Endodermal cell (in vitro differentiated cells): ENCODE results near the gene FAM168A. TPM values are rescaled to one million over a fixed set of nuclear protein-coding genes. Genes with fewer than 3 reads are reported as not detected.

ENCODE experiments used
- DNase-seq: peaks from one replicate; pipeline ENCODE4 v3.0.0-alpha.2; 2017
- H3K27ac ChIP-seq: 2 replicates; pipeline ENCODE4 v1.5.1; 2013; ENCODE audit warnings: mild to moderate bottlenecking, low read depth, low read length, moderate library complexity
- H3K27me3 ChIP-seq: 2 replicates; pipeline ENCODE4 v1.6.1; 2013; ENCODE audit warnings: mild to moderate bottlenecking, low read length, moderate library complexity; ENCODE audit not compliant: insufficient read depth, control insufficient read depth, poor library complexity, severe bottlenecking
- H3K36me3 ChIP-seq: 2 replicates; pipeline ENCODE4 v1.7.0; 2013; ENCODE audit warnings: mild to moderate bottlenecking, low read length, moderate library complexity; ENCODE audit not compliant: control insufficient read depth, insufficient read depth
- H3K4me1 ChIP-seq: one replicate; pipeline ENCODE4 v1.7.0; 2013; ENCODE audit warnings: low read length; ENCODE audit not compliant: control insufficient read depth, insufficient read depth
- H3K4me3 ChIP-seq: 2 replicates; pipeline ENCODE4 v1.5.1; 2013; ENCODE audit warnings: mild to moderate bottlenecking, low read length, moderate library complexity
- H3K9ac ChIP-seq: 2 replicates; pipeline ENCODE4 v1.6.1; 2013; ENCODE audit warnings: mild to moderate bottlenecking, low read length, moderate library complexity; ENCODE audit not compliant: poor library complexity, severe bottlenecking; ENCODE audit errors: extremely low read depth
- H3K9me3 ChIP-seq: 2 replicates; pipeline ENCODE4 v1.6.1; 2013; ENCODE audit warnings: mild to moderate bottlenecking, low read length, moderate library complexity; ENCODE audit not compliant: control insufficient read depth
- H3K27ac Mint-ChIP-seq: 2 replicates; pipeline ENCODE4 v1.8.0; 2020; ENCODE audit warnings: mixed read lengths
- H3K27me3 Mint-ChIP-seq: 2 replicates; pipeline ENCODE4 v1.8.0; 2021; ENCODE audit warnings: mild to moderate bottlenecking, mixed read lengths; ENCODE audit not compliant: insufficient read depth
- H3K36me3 Mint-ChIP-seq: 2 replicates; pipeline ENCODE4 v1.8.0; 2020; ENCODE audit warnings: low read depth, mixed read lengths
- H3K4me1 Mint-ChIP-seq: 2 replicates; pipeline ENCODE4 v1.8.0; 2020; ENCODE audit warnings: mixed read lengths
- H3K4me3 Mint-ChIP-seq: 2 replicates; pipeline ENCODE4 v1.8.0; 2020; ENCODE audit warnings: mild to moderate bottlenecking, moderate library complexity, mixed read lengths
- H3K9me3 Mint-ChIP-seq: 2 replicates; pipeline ENCODE4 v1.8.0; 2020; ENCODE audit warnings: mild to moderate bottlenecking, mixed read lengths
- WGBS, 2 experiments: methylation state at CpG; one replicate each; pipeline versions ENCODE4 v1.1.5 to v1.1.7; 2013; ENCODE audit warnings: missing lambda C conversion rate in 2 of 2, mixed read lengths in 1 of 2; ENCODE audit not compliant: insufficient coverage in 1 of 2, insufficient read length in 1 of 2; 5-methylcytosine and 5-hydroxymethylcytosine counted together
- total RNA-seq, 2 donors: library from RNA; stranded (reverse); fragmentation: NEBNext Ultra II Directional in 1 of 2; extraction: Animal tissue kit (Norgen Biotek cat#: 25700) in 1 of 2; gene quantifications; 2 replicates in 1 of 2; 3 replicates in 1 of 2; pipeline ENCODE4 v1.2.1, GENCODE V29; 2021
- TF ChIP-seq, protein P1 (sequence below): fragments of 200-600 bp; sonication (generic); conservative IDR thresholded peaks from 2 replicates; pipeline ENCODE4 v1.5.0; 2021; ENCODE audit warnings: antibody characterized with exemption, mild to moderate bottlenecking

FAM168A gene
- total RNA-seq, 2 donors from 2014 or later, result 27.4 to 31.6 TPM

DNA sequence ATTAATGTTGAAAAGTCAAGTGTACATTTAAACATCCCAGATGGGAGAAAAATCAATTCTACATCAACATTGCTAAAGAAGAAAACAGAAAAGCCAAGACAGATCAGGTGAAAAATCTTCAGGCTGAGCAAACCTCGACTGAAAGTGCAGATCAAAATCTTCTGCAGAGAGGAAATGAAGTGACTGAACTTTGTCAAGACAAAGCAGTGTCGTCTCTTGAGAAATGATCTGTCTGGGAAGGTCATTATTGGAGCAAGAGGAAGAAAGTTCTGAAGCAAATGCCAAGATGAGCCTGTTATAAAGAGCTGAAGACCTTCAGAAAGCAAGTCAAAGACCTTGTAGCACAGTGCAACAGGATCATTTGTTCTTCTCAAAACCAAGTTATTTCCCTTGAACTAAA, 42.7 kb upstream of the FAM168A start:
- Histone ChIP-seq H3K27ac (no peak overlapping the region), H3K9ac (no peak overlapping the region), H3K4me1 (peaks cover 7% of the 10 kb centered on the region), H3K27me3 (no peaks in the 10 kb centered on the region), H3K36me3 (no peaks in the 10 kb centered on the region), H3K9me3 (no peaks in the 10 kb centered on the region), H3K4me3 (no peak overlapping the region)
- Mint-ChIP-seq H3K27ac (no peak overlapping the region), H3K4me1 (peaks cover 6% of the 10 kb centered on the region), H3K9me3 (peaks cover 2% of the 10 kb centered on the region), H3K36me3 (no peaks in the 10 kb centered on the region), H3K4me3 (no peak overlapping the region), H3K27me3 (peaks cover 39% of the 10 kb centered on the region)
- 80 to 87% methylated on average over 2 of the region's 2 CpGs for WGBS, 2 experiments
- no peak for DNase-seq
- TF ChIP-seq, protein P1, sequence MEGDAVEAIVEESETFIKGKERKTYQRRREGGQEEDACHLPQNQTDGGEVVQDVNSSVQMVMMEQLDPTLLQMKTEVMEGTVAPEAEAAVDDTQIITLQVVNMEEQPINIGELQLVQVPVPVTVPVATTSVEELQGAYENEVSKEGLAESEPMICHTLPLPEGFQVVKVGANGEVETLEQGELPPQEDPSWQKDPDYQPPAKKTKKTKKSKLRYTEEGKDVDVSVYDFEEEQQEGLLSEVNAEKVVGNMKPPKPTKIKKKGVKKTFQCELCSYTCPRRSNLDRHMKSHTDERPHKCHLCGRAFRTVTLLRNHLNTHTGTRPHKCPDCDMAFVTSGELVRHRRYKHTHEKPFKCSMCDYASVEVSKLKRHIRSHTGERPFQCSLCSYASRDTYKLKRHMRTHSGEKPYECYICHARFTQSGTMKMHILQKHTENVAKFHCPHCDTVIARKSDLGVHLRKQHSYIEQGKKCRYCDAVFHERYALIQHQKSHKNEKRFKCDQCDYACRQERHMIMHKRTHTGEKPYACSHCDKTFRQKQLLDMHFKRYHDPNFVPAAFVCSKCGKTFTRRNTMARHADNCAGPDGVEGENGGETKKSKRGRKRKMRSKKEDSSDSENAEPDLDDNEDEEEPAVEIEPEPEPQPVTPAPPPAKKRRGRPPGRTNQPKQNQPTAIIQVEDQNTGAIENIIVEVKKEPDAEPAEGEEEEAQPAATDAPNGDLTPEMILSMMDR, result no peak

DNA sequence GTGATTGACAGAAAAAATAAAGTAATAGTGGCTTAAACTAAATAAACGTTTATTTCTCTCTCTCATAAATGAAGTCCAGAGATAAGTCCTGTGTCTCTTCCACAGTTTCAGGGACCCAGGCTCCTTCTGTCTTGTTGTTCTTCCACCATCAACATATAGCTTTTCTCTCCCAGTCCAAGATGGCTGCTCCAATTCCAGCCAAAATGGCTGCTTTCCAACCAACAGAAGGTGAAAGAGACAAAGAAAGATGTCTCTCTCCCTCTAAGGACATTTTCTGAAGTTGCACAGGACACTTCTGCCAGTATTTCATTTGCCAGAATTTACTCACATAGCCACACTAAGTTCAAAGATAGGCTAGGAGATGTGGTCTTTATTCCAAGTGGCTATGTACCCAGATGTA, 39.1 kb upstream of the FAM168A start:
- Mint-ChIP-seq H3K9me3 (peaks cover 15% of the 10 kb centered on the region), H3K27me3 (peaks cover 50% of the 10 kb centered on the region), H3K4me3 (no peak overlapping the region), H3K27ac (no peak overlapping the region), H3K4me1 (no peaks in the 10 kb centered on the region), H3K36me3 (peaks cover 3% of the 10 kb centered on the region)
- no peak for DNase-seq
- H3K27me3 ChIP-seq, result no peaks in the 10 kb centered on the region
- H3K9me3 ChIP-seq, result peaks cover 15% of the 10 kb centered on the region
- no peak overlapping the region for H3K9ac ChIP-seq
- H3K27ac ChIP-seq, result no peak overlapping the region
- no peaks in the 10 kb centered on the region for H3K36me3 ChIP-seq
- H3K4me1 ChIP-seq, result no peaks in the 10 kb centered on the region
- TF ChIP-seq, protein P1, result no peak
- whole genome bisulfite sequencing, 2 experiments, result 88 to 100% methylated on average over 1 of the region's 1 CpG
- no peak overlapping the region for H3K4me3 ChIP-seq

DNA sequence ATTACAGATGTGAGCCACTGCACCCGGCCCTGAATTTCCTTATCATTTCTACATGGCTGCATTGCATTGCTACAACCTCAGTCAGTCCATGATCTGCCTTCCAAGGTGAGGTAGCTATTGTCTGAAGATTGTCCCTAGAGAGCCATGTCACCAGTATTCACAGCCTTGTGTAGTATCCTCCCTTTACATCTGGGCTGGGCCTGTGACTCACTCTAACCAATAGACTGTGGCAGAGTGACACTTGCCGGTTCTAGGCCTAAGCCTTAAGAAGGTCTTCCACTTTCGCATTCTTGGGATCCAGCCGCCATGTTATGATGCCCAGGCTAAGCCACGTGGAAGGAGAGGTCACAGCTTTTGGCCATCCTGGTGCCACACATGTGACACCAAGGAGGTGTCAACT, 38.3 kb upstream of the FAM168A start:
- Histone ChIP-seq H3K36me3 (no peaks in the 10 kb centered on the region), H3K4me1 (no peaks in the 10 kb centered on the region), H3K9ac (no peak overlapping the region), H3K27ac (no peak overlapping the region), H3K27me3 (no peaks in the 10 kb centered on the region), H3K4me3 (no peak overlapping the region), H3K9me3 (peaks cover 15% of the 10 kb centered on the region)
- TF ChIP-seq, protein P1, result no peak
- DNase-seq, result no peak
- Mint-ChIP-seq H3K9me3 (peaks cover 21% of the 10 kb centered on the region), H3K36me3 (peaks cover 4% of the 10 kb centered on the region), H3K27me3 (peaks cover 55% of the 10 kb centered on the region), H3K4me1 (no peaks in the 10 kb centered on the region), H3K4me3 (no peak overlapping the region), H3K27ac (no peak overlapping the region)
- 96 to 100% methylated on average over 4 to 5 of the region's 5 CpGs for WGBS, 2 experiments
